Measurements from ENCODE around the gene SND1. TPM values are rescaled to one million over a fixed set of nuclear protein-coding genes. Genes with fewer than 3 reads are reported as not detected.

SND1 gene
- polyA plus RNA-seq, 3 donors: 46.5 to 97.3 (median 79.8) TPM

GRCh38 chr7:128110641-128111364 lies 458.8 kb downstream of the SND1 start:
- Mint-ChIP-seq H3K27ac (peak overlapping the region in 4 of 7 donors; percentile 20 to 60 (median 46)), H3K4me3 (no peak overlapping the region), H3K36me3 (no peaks in the 10 kb centered on the region), H3K9me3 (peaks cover 0 to 3% (median 0%) of the 10 kb centered on the region in 7 donors), H3K27me3 (ENCODE audit: low read depth in 3 of 3) (peaks cover 1 to 5% (median 1%) of the 10 kb centered on the region in 3 donors), H3K4me1 (peaks cover 80% of the 10 kb centered on the region)
- Histone ChIP-seq H3K9ac (ENCODE audit: insufficient read depth, low read length, poor library complexity, severe bottlenecking) (no peak overlapping the region), H3K79me2 (ENCODE audit: insufficient read depth, low read length) (no peaks in the 10 kb centered on the region), H4K20me1 (ENCODE audit: insufficient read depth, low read length) (no peaks in the 10 kb centered on the region), H2AFZ (ENCODE audit: insufficient read depth, low read depth, low read length, poor library complexity, severe bottlenecking) (no peak overlapping the region), H3K4me1 (ENCODE audit: control insufficient read depth in 1 of 2, insufficient read depth in 2 of 2, low read length in 2 of 2) (peaks cover 75% of the 10 kb centered on the region in 2 donors), H3K4me3 (replicated peaks in 1 of 3; ENCODE audit: low read depth in 2 of 3, low read length in 3 of 3) (no peak overlapping the region), H3K4me2 (replicated peaks; ENCODE audit: extremely low read depth, low read length, poor library complexity, severe bottlenecking) (no peak overlapping the region), H3K27ac (ENCODE audit: low read depth in 1 of 2, low read length in 2 of 2) (no peak overlapping the region), H3K27me3 (ENCODE audit: control insufficient read depth in 2 of 2, insufficient read depth in 2 of 2, low read length in 2 of 2) (no peaks in the 10 kb centered on the region), H3K9me3 (replicated peaks in 1 of 2; ENCODE audit: control insufficient read depth in 1 of 2, insufficient read depth in 1 of 2, low read length in 2 of 2) (no peaks in the 10 kb centered on the region), H3K36me3 (replicated peaks in 1 of 2; ENCODE audit: control insufficient read depth in 1 of 2, insufficient read depth in 2 of 2, low read length in 2 of 2) (no peaks in the 10 kb centered on the region)
- WGBS (ENCODE audit: insufficient coverage): 100% methylated on average over 1 of the region's 2 CpGs
- TF ChIP-seq, protein P1, sequence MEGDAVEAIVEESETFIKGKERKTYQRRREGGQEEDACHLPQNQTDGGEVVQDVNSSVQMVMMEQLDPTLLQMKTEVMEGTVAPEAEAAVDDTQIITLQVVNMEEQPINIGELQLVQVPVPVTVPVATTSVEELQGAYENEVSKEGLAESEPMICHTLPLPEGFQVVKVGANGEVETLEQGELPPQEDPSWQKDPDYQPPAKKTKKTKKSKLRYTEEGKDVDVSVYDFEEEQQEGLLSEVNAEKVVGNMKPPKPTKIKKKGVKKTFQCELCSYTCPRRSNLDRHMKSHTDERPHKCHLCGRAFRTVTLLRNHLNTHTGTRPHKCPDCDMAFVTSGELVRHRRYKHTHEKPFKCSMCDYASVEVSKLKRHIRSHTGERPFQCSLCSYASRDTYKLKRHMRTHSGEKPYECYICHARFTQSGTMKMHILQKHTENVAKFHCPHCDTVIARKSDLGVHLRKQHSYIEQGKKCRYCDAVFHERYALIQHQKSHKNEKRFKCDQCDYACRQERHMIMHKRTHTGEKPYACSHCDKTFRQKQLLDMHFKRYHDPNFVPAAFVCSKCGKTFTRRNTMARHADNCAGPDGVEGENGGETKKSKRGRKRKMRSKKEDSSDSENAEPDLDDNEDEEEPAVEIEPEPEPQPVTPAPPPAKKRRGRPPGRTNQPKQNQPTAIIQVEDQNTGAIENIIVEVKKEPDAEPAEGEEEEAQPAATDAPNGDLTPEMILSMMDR (IDR thresholded peaks at IDR 0.05): no peak
- no peak for DNase-seq
- intact Hi-C loops (cut with micrococcal nuclease): no loop called here

DNA sequence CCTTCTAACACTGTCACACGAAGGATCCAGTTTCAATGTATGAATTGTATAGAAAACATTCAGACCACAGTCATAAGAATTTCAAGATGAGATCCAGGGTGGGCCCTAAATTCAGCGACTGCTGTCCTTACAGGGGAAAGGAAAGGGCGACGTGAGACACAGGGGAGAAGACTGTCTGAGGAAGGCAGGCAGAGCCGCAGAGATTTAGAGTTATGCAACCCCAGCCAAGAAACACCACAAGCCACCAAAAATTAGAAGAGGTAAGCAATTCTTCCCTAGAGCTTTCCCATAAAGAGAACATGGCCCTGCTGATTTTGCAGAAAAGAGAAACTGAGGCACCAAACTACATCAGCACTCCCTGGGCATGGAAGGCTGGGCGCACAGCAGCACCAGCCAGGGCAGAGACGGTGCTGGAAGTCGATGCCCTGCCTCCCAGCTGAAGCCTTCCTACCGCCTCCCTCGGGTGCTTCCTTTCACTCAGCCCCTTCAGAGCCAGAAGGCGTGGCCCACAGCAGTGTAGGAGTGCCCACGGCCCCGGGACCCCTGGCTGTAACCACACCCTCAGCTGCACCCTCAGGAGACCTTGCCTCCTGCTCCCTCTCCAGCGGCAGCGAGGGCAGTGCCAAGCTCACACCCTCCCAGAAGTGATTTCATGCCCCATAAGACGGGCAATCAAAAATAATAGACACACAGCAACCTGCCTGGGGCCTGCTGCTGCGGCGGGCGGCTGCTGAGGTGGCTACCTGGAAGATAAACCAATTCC lies 460.2 kb downstream of the SND1 start:
- no peak overlapping the region for H3K4me2 ChIP-seq (replicated peaks; ENCODE audit: extremely low read depth, low read length, poor library complexity, severe bottlenecking)
- Mint-ChIP-seq H3K36me3 (no peaks in the 10 kb centered on the region), H3K27me3 (ENCODE audit: low read depth in 3 of 3) (peaks cover 1 to 4% (median 1%) of the 10 kb centered on the region in 3 donors), H3K4me3 (peak overlapping the region in 1 of 2 donors; percentile 55), H3K4me1 (peaks cover 69% of the 10 kb centered on the region), H3K9me3 (peaks cover 0 to 3% (median 0%) of the 10 kb centered on the region in 7 donors), H3K27ac (peak overlapping the region in 1 of 7 donors; percentile 59)
- TF ChIP-seq, protein P1 (IDR thresholded peaks at IDR 0.05): no peak
- H2AFZ ChIP-seq (ENCODE audit: insufficient read depth, low read depth, low read length, poor library complexity, severe bottlenecking): peak overlapping the region; percentile 27
- no peaks in the 10 kb centered on the region for H4K20me1 ChIP-seq (ENCODE audit: insufficient read depth, low read length)
- H3K79me2 ChIP-seq (ENCODE audit: insufficient read depth, low read length): no peaks in the 10 kb centered on the region
- H3K4me1 ChIP-seq (ENCODE audit: control insufficient read depth in 1 of 2, insufficient read depth in 2 of 2, low read length in 2 of 2): peaks cover 64 to 66% of the 10 kb centered on the region in 2 donors
- H3K27ac ChIP-seq (ENCODE audit: low read depth in 1 of 2, low read length in 2 of 2): no peak overlapping the region
- no peaks in the 10 kb centered on the region for H3K9me3 ChIP-seq (replicated peaks in 1 of 2; ENCODE audit: control insufficient read depth in 1 of 2, insufficient read depth in 1 of 2, low read length in 2 of 2)
- H3K4me3 ChIP-seq (replicated peaks in 1 of 3; ENCODE audit: low read depth in 2 of 3, low read length in 3 of 3): no peak overlapping the region
- no peaks in the 10 kb centered on the region for H3K36me3 ChIP-seq (replicated peaks in 1 of 2; ENCODE audit: control insufficient read depth in 1 of 2, insufficient read depth in 2 of 2, low read length in 2 of 2)
- no peak overlapping the region for H3K9ac ChIP-seq (ENCODE audit: insufficient read depth, low read length, poor library complexity, severe bottlenecking)
- DNase-seq: no peak
- WGBS (ENCODE audit: insufficient coverage): 63% methylated on average over 14 of the region's 19 CpGs
- H3K27me3 ChIP-seq (ENCODE audit: control insufficient read depth in 2 of 2, insufficient read depth in 2 of 2, low read length in 2 of 2): no peaks in the 10 kb centered on the region
- intact Hi-C loops (cut with micrococcal nuclease): no loop called here

Data from CD14-positive monocyte (primary cell).